GM18909 (cell line): ENCODE measurements around the gene SCAMP1.

Experiments used
- ATAC-seq: cut with Tn5 transposase; IDR thresholded peaks from one replicate; pipeline ENCODE4 v1.9.1; 2021; ENCODE audit warnings: mild to moderate bottlenecking; ENCODE audit not compliant: unreplicated experiment, poor library complexity

SCAMP1 gene

DNA sequence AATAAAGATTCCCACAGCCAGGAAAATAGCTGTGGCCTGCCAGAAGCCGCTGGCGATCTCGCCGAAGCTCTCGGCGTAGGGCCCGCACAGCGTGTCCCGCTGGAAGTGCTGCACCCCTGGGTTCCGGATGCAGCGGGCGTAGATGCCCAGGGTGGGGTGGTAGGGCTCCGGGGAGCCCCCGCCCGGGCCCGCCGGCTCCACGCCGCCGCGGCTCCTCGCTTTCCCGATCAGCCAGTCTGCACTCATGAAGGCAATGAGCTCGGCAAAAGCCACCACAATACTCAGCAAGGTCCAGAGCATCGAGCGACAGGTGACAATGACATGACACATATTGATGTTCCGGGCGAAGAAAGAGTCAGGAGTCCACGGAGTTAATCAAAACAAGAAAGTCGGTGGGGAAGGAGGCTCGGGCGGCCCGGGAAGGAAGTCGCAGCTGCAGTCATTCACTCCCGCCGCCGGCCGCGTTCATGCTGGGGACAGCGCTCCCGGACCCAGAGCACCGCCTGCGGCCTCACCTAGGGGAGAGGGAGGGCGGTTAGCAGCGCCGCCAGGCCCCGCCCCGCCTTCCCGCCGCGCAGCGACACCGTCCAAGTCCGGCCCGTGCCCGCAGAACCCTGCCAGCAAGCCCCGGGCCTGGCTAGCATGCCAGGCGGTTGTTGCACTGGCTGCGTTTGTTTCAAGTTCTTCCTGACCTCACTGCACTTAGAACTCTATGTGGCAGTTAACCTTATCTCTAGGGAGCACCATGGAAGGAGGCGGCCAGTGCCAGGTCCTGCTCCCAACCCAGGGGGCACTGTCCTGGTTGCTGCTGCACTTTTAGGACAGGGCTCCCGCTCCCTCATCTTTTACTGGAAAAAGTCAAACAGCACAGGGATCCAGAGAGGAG lies 149.7 kb downstream of the SCAMP1 start:
- ATAC-seq = peak; percentile 88

DNA sequence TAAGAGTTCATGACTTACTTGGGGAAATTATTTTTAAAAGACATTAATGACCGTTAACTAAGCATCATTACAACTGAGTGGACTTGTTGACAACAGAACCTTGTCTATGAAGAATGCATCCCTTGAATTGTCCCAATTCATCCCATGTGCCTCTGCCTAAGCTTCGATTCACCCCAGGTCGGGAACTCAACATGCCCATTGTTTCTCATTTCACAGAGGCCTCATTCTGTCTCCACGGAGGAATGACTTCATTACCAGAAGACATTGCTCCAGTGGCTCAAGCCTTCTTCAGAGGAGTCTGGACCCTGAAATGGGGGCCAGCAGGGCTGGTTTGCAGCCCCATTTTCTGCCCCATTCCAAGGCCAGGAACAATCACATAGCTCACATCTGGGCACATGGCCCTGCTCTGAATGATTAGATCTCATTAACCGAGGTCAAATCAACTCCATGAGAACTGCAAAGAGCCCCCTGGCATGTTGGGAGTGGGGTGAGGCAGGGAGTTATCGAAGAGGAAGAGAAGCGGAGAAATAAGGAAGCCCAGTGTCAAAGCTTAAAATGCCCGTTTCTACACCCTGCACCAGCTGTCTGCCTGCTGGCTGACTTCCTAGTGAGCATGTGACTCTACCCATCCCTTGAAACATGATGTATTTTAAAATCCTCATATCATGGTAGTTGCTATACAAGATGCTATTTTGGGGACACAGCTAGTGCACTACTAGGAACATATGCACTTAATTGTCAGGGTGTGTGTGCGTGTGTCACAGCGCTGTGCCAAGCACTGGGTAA lies 150.9 kb downstream of the SCAMP1 start:
- ATAC-seq = no peak

DNA sequence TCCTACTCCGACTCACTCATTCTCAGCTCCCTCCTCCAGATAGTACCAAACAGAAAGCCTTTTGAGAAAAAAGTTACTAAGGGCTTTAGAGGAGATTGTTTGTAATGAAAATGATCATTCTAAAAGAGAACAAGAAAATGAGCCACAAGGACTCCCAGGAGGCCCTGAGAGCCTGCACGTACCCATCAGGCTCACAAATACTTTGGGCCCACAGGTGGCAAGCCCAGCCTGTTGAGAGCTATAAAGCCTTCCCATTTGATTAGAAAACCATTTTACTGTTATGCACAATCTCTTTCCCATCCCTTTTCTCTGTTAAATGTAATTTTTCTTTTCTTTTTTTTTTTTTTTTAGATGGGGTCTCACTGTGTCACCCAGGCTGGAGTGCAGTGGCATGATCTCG lies 152.0 kb downstream of the SCAMP1 start:
- no peak for ATAC-seq

DNA sequence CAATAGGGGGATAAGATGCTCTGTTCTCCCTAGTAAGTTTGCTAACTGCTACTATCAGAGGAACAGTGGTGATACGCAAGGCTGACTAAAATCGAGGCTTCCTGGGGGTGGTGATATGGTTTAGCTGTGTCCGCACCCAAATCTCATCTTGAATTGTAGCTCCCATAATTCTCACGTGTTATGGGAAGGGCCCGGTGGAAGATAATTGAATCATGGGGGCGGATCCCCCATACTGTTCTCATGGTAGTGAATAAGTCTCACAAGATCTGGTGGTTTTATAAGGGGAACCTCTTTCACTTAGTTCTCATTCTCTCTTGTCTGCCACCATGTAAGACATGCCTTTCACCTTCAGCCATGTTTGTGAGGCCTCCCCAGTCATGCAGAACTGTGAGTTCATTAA lies 153.0 kb downstream of the SCAMP1 start:
- no peak for ATAC-seq

DNA sequence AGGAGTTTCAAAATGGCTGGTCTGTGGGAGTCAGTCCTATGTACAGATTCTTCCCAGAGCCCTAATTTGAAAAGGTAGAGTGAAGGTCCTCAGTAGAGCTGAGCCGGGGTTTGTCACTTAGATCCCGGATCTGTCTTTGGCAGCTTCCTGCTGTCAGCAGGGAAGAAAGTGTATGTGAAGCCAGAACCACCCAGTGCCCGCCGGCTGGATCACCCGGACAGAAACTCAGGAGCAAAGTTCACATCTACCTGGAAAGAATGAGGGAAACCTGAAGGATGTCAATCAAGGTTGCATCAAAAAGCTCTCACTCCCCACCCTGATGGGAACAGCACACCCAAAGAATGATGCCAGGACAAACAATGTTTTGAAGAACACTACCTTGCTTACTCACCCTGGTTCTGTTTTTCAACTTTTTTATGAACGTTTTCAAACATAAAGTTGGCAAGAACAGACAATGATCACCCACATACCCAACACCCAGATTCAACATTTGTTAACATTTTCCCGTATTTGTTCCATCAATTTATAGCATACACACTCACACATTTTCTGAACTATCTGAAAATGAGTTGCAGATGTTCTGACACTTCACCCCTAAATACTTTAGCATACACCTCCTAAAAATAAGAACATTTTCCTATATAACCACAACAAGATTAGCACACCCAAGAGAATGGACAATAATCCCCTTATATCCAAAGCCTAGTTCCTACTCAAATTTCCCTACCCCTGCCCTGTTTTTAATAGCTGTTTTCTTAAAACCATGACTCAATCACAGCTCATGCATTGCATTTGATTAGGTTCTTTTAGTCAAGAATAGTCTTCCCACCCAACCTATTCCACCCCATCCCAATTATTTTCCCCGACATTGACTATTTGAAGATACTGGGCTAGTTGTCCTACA lies 154.3 kb downstream of the SCAMP1 start:
- no peak for ATAC-seq

DNA sequence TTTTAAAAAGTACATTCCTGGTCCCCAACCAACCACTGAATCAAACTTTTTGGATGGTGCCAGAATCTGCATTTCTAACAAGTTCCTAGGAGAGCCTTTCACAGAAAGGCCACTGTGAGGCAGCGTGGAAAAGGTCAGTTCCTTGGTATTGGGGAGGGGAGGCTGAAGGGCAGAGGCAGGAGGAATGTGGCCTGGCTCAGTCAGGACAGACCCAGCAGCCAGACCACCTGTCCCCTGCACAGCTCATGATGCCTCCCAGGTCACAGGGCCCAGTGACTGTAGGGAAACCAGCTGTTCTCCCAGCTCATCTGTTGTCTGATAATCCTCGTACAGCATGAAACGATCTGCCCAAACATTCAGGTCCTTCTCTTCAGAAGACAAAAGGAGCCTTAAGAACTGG lies 155.3 kb downstream of the SCAMP1 start:
- no peak for ATAC-seq

DNA sequence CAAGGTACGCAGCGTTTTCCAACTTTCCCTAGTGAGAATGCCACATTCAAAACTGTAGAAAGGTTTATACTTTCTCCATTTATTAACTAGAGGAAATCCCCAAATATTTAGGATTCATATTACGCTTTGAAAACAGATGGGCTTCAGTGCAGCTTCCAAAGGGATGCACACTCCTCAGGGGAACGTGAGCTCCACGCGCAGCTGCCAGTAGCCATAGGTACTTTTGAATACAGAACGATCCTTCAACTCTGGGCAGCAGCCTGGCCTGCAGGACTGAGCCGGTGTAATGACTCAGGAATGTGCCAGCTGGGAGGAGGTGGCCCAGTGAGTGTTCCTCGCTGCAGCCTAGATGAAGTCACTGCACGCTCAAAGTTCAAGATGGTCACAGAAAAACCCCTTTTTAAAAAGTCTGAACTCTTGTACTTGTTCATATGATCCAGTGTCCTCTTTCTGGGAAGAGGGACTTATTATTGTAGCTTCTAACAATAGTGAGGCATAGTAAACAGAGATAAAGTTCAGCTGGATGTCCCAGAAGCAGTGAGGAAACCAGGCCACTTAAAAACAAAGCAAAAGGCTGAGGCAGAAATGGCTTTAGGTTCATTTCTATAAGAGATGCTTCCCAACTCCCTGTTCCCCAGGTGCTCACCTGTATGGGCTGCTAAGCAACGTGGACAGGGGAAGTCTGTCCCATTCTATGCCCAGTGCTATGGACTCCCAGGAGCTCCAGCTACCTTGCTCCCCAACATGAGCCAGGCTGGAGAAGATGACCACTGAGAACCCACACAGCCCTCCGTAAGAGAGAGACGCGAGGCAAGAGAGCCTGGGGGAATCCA lies 158.2 kb downstream of the SCAMP1 start:
- no peak for ATAC-seq

DNA sequence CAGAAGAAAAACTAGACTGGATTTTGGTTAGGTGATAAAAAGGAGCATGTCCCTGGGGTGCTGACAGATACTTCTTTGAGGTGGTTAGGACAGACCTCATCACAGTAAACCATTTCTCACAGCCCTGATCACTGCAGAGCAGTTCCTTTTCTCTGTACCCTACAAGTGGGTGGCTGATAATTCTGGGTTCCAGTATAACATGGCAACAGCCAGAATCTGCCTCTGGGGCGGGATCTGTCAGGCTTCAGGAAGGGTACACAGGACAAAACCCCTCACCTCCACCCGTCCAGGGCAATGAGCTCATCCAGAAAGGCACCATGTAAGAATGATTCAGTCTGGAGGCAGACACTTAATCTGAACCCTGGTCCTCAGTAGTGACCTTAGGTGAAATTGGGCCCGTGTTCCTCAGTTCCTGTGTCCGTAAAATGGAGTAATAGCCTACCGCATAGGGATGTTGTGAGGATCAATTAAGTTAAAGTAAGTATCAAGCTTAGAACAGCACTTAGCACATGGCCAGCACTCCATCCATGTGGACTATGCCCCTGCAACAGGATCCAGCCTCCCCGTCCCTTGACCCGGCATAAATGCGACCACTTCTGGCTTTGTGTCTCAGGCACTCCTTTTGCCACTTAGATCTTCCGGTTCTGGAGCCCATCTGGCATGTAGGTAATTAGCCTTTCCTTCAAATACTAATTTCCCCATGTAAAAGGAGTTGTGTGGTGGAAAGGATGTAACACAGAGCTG lies 159.0 kb downstream of the SCAMP1 start:
- ATAC-seq = no peak

DNA sequence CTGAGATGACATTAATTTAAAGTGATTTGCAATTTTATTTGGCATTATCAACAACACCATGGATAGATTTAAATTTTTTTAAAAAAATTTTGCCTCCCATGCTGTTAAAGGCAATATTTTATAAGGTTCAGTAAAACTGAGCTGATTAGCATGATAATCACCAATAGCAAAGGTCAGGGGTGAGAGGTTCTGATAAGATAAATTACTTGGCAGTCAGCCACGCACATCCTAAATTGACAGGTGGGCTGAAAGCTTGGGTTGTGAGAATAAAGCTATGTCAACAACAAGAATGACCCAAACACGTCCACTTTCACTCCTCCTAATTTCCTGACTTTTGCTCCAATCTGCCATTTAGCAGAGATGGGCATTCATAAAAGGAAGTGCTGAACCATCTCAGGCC lies 161.0 kb downstream of the SCAMP1 start:
- no peak for ATAC-seq

DNA sequence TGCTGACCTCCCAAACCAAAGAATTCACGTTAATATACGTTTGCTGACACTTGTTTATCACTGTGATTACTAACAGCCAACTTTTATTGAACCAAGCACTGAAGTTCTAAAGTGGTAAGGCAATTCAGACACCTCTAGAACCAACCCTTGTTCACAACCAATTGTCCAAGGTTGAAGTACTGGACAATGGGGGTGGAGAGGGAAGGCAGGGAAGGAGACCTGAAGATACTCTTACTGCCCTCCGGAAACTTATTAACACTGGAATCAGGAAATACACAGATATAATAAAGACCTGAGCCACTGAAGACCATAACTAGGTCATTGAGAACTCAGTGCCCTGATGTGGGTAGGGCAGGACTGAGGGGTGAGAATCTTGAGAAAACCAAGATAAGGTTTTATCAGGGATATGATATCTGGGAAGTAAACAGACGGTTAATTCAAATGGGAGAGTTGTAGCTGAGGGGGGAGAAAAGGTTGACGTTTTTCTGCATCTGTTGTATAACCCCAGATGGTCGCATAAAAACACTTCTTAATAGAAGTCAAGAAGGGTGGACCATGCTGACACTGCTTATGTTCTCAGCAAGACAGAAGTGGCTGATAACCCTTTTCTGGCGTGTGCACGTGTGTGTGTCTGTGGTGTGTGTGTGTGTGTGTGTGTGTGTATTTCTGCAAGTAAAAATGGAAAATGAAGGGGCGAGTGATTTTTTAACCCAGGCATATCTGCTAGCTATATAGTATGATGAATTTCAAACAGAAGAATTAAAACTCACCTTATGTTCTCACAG lies 162.3 kb downstream of the SCAMP1 start:
- ATAC-seq = no peak

DNA sequence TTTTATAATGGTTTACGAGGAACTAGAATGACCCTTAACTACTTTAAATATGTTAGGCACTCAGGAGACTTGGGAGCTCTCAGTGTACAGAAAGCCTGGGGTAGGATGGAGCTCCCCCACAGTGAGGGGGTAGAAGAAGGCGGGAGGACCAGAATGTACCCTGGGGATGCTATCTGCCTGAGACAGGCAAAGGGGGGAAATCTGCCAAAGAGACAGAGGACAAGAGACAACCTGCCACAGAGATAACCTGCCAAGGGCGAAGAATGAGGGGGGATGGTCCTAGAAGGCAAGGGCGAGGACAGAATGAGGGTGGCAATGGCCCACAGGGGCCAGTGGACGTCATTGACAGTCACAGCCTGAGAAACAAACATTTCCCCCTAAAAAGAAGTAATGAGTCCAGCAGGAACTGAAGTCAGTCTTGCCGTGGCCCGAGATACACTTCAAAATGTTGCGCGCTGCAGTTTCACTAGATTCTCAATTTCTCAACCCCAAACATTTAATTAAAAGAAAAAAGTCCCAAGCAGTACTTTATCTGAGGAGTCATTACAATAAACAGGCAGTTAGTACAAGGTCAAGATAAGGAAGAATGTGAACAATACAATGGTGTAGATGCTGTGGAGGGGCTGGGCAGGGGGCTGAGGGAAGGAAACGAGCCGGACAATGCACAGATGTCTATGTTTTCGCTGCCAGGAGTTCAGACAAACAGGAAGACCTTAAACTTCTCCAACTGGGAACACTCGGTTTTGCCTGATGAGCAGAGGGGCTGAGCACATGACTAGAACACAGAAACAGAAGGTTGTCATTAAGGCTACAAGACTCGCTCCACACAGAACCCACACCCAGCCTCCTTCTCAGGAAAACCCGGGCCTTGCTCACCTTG lies 163.1 kb downstream of the SCAMP1 start:
- no peak for ATAC-seq

DNA sequence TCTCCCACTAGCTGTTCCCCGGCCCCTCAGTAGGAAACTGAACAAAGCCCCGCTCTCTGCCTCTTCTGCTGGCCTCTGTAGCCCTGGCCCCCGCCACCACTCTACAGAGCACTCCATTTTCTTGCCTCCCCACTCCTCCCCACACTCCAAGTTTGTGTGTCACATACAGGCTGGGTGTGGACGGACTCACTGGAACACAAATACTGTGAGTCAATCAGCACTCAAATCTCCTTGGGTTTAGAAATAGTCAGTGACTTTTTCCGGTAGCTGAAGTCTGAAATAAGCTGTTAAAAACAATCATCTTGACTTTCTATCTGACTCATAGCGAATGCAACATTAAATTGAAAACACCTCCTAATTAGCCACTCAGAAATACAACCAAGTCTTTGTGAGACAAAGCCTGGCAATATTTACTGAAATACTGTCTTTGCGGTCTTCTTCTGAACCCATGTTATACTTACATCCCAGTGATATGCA lies 165.7 kb downstream of the SCAMP1 start:
- no peak for ATAC-seq

DNA sequence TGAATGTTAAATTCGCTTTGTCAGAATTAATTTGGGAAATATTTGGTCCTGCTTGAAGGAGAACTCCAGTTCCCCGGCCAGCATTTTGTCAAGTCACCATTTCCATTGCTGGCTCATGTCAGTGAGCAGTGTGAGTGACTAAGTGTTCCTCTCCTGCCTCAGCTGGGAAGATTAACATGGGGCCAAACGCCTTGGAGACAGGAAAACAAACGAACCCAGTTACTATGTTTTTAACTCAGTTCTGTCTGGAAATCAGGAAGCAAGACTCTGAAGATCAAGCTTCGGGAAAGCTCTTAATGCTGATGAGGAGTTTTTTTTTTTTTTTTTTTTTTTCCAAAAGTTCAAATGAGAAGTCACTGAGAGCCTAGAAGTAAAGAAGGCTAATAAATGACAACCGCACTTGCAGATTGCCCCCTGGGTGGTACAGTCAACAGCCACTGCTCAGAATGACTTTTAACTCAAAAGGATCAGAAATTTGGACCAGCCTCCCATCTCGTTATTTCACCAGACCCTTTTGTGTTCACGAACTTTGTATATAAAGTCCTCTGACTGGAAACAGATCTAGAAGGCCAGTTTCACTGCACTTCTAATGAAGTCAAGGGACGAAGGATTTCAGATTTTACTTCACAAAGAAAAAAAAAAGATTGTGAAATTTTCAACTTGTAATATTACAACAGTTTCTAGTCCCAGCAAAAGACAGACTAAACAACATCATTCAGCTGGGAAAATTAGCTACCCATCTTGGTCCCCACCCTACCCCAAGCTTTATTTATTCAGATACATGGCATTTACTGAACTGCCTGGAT lies 166.8 kb downstream of the SCAMP1 start:
- ATAC-seq = no peak

DNA sequence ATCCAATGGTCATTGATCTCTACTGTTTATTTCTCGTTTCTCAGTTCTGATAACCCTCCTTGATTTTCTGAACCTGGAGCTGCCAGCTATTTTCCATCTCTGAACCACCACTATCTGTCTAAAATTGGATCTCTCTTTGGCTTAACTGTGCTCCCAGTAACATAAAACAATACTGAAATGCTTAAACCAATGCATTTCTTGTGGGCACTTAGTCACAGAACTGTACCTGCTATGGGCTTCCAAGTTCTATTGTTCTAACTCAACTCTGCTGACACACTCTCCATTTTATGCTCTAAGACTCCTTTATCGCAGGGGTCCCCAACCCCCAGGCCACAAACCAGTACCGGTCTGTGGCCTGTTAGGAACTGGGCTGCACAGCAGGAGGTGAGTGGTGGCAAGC lies 167.5 kb downstream of the SCAMP1 start:
- no peak for ATAC-seq
